ENCODE results near the gene CHAF1A.

The CHAF1A gene

GRCh38 chr19:4414144-4414799 lies 11.8 kb downstream of the CHAF1A start:
- no peak overlapping the region for H2AFZ ChIP-seq (ENCODE audit: low read depth, low read length, severe bottlenecking)
- peaks cover 13% of the 10 kb centered on the region; the same call in 1 of the 2 replicates for H3K36me3 ChIP-seq (ENCODE audit: low read length)
- no peaks in the 10 kb centered on the region; the same call in 1 of the 2 replicates for H3F3A ChIP-seq (ENCODE audit: insufficient read depth)
- H3K4me3 ChIP-seq (ENCODE audit: insufficient read depth, low read length, poor library complexity, severe bottlenecking): no peak overlapping the region
- no peaks in the 10 kb centered on the region for H3K27me3 ChIP-seq (ENCODE audit: low read length)
- TF ChIP-seq CTCF (IDR thresholded peaks at IDR 0.05; ENCODE audit: insufficient read depth, low read length, poor library complexity, severe bottlenecking): no peak
- TF ChIP-seq EZH2phosphoT487 (conservative IDR thresholded peaks at IDR 0.05; ENCODE audit: low read length): no peak
- H4K20me1 ChIP-seq (ENCODE audit: low read depth, low read length): peaks cover 24% of the 10 kb centered on the region
- H3K79me2 ChIP-seq (ENCODE audit: insufficient read depth, low read length): peaks cover 83% of the 10 kb centered on the region
- no peaks in the 10 kb centered on the region for H3K9me2 ChIP-seq (replicated peaks; ENCODE audit: insufficient read depth, low read length)
- H3K9ac ChIP-seq (ENCODE audit: low read length): no peak overlapping the region
- no peak overlapping the region for H3K4me2 ChIP-seq (ENCODE audit: low read depth, low read length, poor library complexity, severe bottlenecking)
- H3K9me3 ChIP-seq (ENCODE audit: insufficient read depth, low read length): no peaks in the 10 kb centered on the region
- no peak overlapping the region for H3K27ac ChIP-seq (ENCODE audit: low read depth, low read length)

GRCh38 chr19:4414800-4415321 lies 12.4 kb downstream of the CHAF1A start:
- no peak overlapping the region for H3K4me2 ChIP-seq (ENCODE audit: low read depth, low read length, poor library complexity, severe bottlenecking)
- no peaks in the 10 kb centered on the region for H3K27me3 ChIP-seq (ENCODE audit: low read length)
- H3F3A ChIP-seq (ENCODE audit: insufficient read depth): no peaks in the 10 kb centered on the region; the same call in 1 of the 2 replicates
- no peak overlapping the region for H3K27ac ChIP-seq (ENCODE audit: low read depth, low read length)
- no peaks in the 10 kb centered on the region for H3K9me3 ChIP-seq (ENCODE audit: insufficient read depth, low read length)
- H3K79me2 ChIP-seq (ENCODE audit: insufficient read depth, low read length): peaks cover 79% of the 10 kb centered on the region
- H3K9ac ChIP-seq (ENCODE audit: low read length): no peak overlapping the region
- no peak for TF ChIP-seq EZH2phosphoT487 (conservative IDR thresholded peaks at IDR 0.05; ENCODE audit: low read length)
- no peak for TF ChIP-seq CTCF (IDR thresholded peaks at IDR 0.05; ENCODE audit: insufficient read depth, low read length, poor library complexity, severe bottlenecking)
- no peak overlapping the region for H2AFZ ChIP-seq (ENCODE audit: low read depth, low read length, severe bottlenecking)
- peaks cover 15% of the 10 kb centered on the region; the same call in 1 of the 2 replicates for H3K36me3 ChIP-seq (ENCODE audit: low read length)
- H4K20me1 ChIP-seq (ENCODE audit: low read depth, low read length): peaks cover 24% of the 10 kb centered on the region
- H3K9me2 ChIP-seq (replicated peaks; ENCODE audit: insufficient read depth, low read length): no peaks in the 10 kb centered on the region
- H3K4me3 ChIP-seq (ENCODE audit: insufficient read depth, low read length, poor library complexity, severe bottlenecking): no peak overlapping the region

GRCh38 chr19:4415352-4415751 lies 12.9 kb downstream of the CHAF1A start:
- no peaks in the 10 kb centered on the region for H3K27me3 ChIP-seq (ENCODE audit: low read length)
- no peak overlapping the region for H2AFZ ChIP-seq (ENCODE audit: low read depth, low read length, severe bottlenecking)
- H3K79me2 ChIP-seq (ENCODE audit: insufficient read depth, low read length): peaks cover 78% of the 10 kb centered on the region
- no peaks in the 10 kb centered on the region; the same call in 1 of the 2 replicates for H3F3A ChIP-seq (ENCODE audit: insufficient read depth)
- H4K20me1 ChIP-seq (ENCODE audit: low read depth, low read length): peaks cover 24% of the 10 kb centered on the region
- H3K9me2 ChIP-seq (replicated peaks; ENCODE audit: insufficient read depth, low read length): no peaks in the 10 kb centered on the region
- TF ChIP-seq CTCF (IDR thresholded peaks at IDR 0.05; ENCODE audit: insufficient read depth, low read length, poor library complexity, severe bottlenecking) (no peak), EZH2phosphoT487 (conservative IDR thresholded peaks at IDR 0.05; ENCODE audit: low read length) (no peak)
- no peak overlapping the region for H3K4me3 ChIP-seq (ENCODE audit: insufficient read depth, low read length, poor library complexity, severe bottlenecking)
- no peaks in the 10 kb centered on the region for H3K9me3 ChIP-seq (ENCODE audit: insufficient read depth, low read length)
- H3K9ac ChIP-seq (ENCODE audit: low read length): no peak overlapping the region
- peaks cover 17% of the 10 kb centered on the region; the same call in 1 of the 2 replicates for H3K36me3 ChIP-seq (ENCODE audit: low read length)
- no peak overlapping the region for H3K27ac ChIP-seq (ENCODE audit: low read depth, low read length)
- H3K4me2 ChIP-seq (ENCODE audit: low read depth, low read length, poor library complexity, severe bottlenecking): no peak overlapping the region
